DND-41 (cell line): ENCODE results near the gene LUZP1.

ENCODE experiments used
- ATAC-seq: fragments of 200-7000 bp; cut with Tn5 transposase; 3 replicates; pipeline ENCODE4 v1.9.1; 2021; ENCODE audit warnings: low read depth; ENCODE audit not compliant: insufficient read depth
- DNase-seq: peaks from one replicate; pipeline ENCODE4 v3.0.0-alpha.2; 2020
- H2AFZ ChIP-seq: 2 replicates; pipeline ENCODE4 v1.6.0; 2012; ENCODE audit warnings: low read depth, low read length
- H3K27ac ChIP-seq: 2 replicates; pipeline ENCODE4 v1.5.1; 2012; ENCODE audit warnings: low read length, inconsistent platforms
- H3K27me3 ChIP-seq: fragments of 200-600 bp; sonication (generic); 2 replicates; pipeline ENCODE4 v1.6.0; 2012; ENCODE audit warnings: low read length, mild to moderate bottlenecking, inconsistent platforms; ENCODE audit not compliant: insufficient read depth, poor library complexity
- H3K36me3 ChIP-seq: 2 replicates; pipeline ENCODE4 v1.5.1; 2012; ENCODE audit warnings: low read length, inconsistent platforms; ENCODE audit not compliant: insufficient read depth
- H3K4me1 ChIP-seq: 2 replicates; pipeline ENCODE4 v1.5.1; 2012; ENCODE audit warnings: mild to moderate bottlenecking, low read length; ENCODE audit not compliant: insufficient read depth
- H3K4me2 ChIP-seq: 2 replicates; pipeline ENCODE4 v1.6.0; 2012; ENCODE audit warnings: mild to moderate bottlenecking, moderate library complexity, low read length, inconsistent platforms; ENCODE audit not compliant: insufficient read depth
- H3K4me3 ChIP-seq, 2 experiments: fragments of 200-600 bp in 1 of 2; shearing (Covaris generic) in 1 of 2; 2 replicates each; pipeline ENCODE4 v1.5.1; 2012 to 2016; ENCODE audit warnings: inconsistent platforms in 2 of 2, low read length in 2 of 2, mild to moderate bottlenecking in 2 of 2, low read depth in 1 of 2, moderate library complexity in 1 of 2
- H3K79me2 ChIP-seq: 2 replicates; pipeline ENCODE4 v1.6.0; 2012; ENCODE audit warnings: low read length, inconsistent platforms; ENCODE audit not compliant: insufficient read depth
- H3K9ac ChIP-seq: 2 replicates; pipeline ENCODE4 v1.6.0; 2012; ENCODE audit warnings: low read depth, mild to moderate bottlenecking, inconsistent platforms, low read length, moderate library complexity
- H3K9me3 ChIP-seq: 2 replicates; pipeline ENCODE4 v1.5.1; 2012; ENCODE audit warnings: low read length, moderate library complexity, mild to moderate bottlenecking, inconsistent platforms; ENCODE audit not compliant: insufficient read depth, severe bottlenecking
- H4K20me1 ChIP-seq: 2 replicates; pipeline ENCODE4 v1.6.0; 2012; ENCODE audit warnings: low read length; ENCODE audit not compliant: insufficient read depth
- CTCF ChIP-seq: IDR thresholded peaks from 2 replicates; pipeline ENCODE4 v1.5.1; 2012; ENCODE audit warnings: borderline replicate concordance, low read length, moderate library complexity, mild to moderate bottlenecking; ENCODE audit not compliant: poor library complexity, severe bottlenecking; ENCODE audit errors: extremely low read depth
- EZH2 ChIP-seq: IDR thresholded peaks from 3 replicates; pipeline ENCODE4 v1.6.1; 2012; ENCODE audit warnings: borderline replicate concordance, low read depth, mild to moderate bottlenecking, moderate library complexity, low read length, inconsistent platforms; ENCODE audit not compliant: severe bottlenecking

Gene LUZP1

GRCh38 chr1:23039308-23039826, 129.3 kb downstream of the LUZP1 start:
- TF ChIP-seq EZH2, result no peak
- no peak for TF ChIP-seq CTCF
- H3K4me2 ChIP-seq, result no peak overlapping the region
- no peak overlapping the region for H2AFZ ChIP-seq
- no peak for DNase-seq
- H3K36me3 ChIP-seq, result peaks cover 24% of the 10 kb centered on the region; the same call in 1 of the 2 replicates
- H3K27me3 ChIP-seq, result no peaks in the 10 kb centered on the region
- H3K79me2 ChIP-seq, result peaks cover 96% of the 10 kb centered on the region
- H3K27ac ChIP-seq, result no peak overlapping the region
- ATAC-seq, result no peak
- H3K4me3 ChIP-seq, result no peak overlapping the region
- H3K4me1 ChIP-seq, result no peaks in the 10 kb centered on the region
- H3K9ac ChIP-seq, result no peak overlapping the region
- peaks cover 78% of the 10 kb centered on the region for H4K20me1 ChIP-seq
- H3K9me3 ChIP-seq, result no peaks in the 10 kb centered on the region

- Histone ChIP-seq H3K36me3 (peaks cover 34% of the 10 kb centered on the region; the same call in 1 of the 2 replicates), H3K9me3 (no peaks in the 10 kb centered on the region), H3K4me1 (no peaks in the 10 kb centered on the region), H2AFZ (no peak overlapping the region), H3K4me2 (no peak overlapping the region), H4K20me1 (peaks cover 77% of the 10 kb centered on the region), H3K9ac (no peak overlapping the region), H3K79me2 (peaks cover 99% of the 10 kb centered on the region), H3K27ac (no peak overlapping the region), H3K27me3 (no peaks in the 10 kb centered on the region), H3K4me3 (no peak overlapping the region)
- ATAC-seq (no peak), DNase-seq (no peak)
- no peak for TF ChIP-seq EZH2
- TF ChIP-seq CTCF, result no peak
These were observed 131.4 kb downstream of the LUZP1 start for GRCh38 chr1:23037081-23037740.

GRCh38 chr1:23035823-23036452, 132.7 kb downstream of the LUZP1 start:
- no peak for TF ChIP-seq EZH2
- TF ChIP-seq CTCF, result no peak
- Histone ChIP-seq H3K27ac (no peak overlapping the region), H3K27me3 (no peaks in the 10 kb centered on the region), H3K4me3 (no peak overlapping the region), H2AFZ (no peak overlapping the region), H3K79me2 (peaks cover 100% of the 10 kb centered on the region), H3K4me2 (no peak overlapping the region), H3K9me3 (no peaks in the 10 kb centered on the region), H3K4me1 (no peaks in the 10 kb centered on the region), H3K36me3 (peaks cover 41% of the 10 kb centered on the region), H3K9ac (no peak overlapping the region), H4K20me1 (peaks cover 88% of the 10 kb centered on the region)
- DNase-seq (no peak), ATAC-seq (no peak)
